CD4-positive, alpha-beta T cell treated with Interleukin-12 subunit alpha and Interleukin-12 subunit beta, for 1 hour (primary cell): ENCODE data around the gene PLA2G12B.
"Not testable (repeated sequence)": the region's sequence is repeated elsewhere in the genome, so short reads cannot be mapped to it uniquely, and the experiment has no call there.

Source experiments
- DNase-seq: peaks from one replicate; pipeline ENCODE4 v3.0.0-alpha.2; 2020

Gene PLA2G12B, protein sequence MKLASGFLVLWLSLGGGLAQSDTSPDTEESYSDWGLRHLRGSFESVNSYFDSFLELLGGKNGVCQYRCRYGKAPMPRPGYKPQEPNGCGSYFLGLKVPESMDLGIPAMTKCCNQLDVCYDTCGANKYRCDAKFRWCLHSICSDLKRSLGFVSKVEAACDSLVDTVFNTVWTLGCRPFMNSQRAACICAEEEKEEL

DNA sequence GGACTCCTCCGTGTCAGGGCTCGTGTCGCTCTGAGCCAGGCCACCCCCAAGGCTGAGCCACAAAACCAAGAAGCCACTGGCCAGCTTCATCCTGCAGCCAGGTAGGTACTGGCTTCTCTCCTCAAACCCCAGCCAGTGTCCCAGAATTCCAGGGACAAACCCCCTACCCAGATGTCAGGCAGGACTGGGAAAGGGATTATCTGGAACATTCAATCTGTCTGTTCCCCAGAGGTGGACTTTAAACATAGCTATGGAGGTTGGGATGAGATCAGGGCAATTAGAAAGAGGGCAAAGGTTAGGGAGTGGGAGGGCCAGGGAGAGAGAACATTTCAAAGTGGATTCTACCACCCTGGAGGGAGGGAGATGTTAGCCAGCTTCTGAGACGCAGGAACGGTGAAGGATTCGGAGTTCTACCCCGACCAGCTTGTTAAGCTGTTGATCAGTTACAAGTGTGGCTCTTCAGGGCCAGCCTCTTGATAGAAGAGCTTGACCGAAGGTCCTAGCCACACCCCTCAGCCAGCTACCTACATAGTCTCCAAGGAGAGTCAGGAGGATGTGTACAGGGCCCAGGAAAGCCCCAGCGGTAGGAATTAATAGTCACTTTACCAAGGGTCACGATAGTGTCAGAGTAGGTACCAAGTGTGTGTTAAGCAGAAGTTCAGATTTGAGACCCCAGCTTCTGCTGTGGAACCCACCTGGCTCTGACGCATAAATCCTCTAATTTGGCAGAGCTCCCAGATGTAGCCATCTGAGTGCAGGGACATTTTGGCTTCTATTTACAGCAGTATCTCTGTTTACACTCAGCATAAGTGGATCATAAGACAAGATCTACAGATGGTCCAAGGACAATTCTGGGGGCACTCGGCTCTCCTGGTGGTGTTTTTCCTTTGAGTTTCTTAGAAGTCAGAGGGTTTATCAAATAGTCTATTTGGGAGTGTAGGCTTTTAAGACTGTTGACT lies at the start of gene PLA2G12B:
PLA2G12B (minus strand) TSS at position 211 of the 959 bp plus-strand sequence; CDS start at position 90, 121 bp downstream.
- DNase-seq, result no peak

DNA sequence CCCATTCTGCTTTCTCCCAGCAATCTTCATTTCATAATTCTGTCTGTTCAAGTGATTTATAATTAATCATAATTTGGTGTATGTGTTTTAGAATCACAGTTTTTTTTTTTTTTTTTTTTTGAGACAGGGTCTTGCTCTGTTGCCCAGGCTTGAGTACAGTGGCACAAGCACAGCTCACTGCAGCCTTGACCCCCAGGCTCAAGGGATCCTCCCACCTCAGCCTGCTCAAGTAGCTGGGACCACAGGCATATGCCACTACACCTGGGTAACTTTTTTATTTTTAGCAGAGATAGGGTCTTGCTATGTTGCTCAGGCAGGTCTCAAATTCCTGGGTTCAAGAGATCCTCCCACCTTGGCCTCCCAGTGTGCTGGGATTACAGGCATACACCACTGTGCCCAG lies 49.2 kb upstream of the PLA2G12B start:
- no peak for DNase-seq

DNA sequence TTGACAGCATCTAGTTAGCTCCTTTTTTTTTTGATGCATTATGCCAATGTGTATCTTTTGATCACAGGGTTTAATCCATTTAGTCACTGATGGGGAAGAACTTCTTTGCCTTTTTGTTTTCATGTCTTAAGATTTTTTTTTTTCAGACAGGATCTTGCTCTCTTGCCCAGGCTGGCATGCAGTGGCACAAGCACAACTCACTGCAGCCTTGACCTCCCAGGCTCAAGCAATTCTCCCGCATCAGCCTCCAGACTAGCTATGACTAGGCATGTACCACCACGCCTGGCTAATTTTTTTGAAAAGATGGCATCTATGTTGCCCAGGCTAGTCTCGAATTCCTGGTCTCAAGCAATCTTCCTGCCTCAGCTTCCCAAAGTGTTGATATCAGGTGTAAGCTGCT lies 46.4 kb upstream of the PLA2G12B start:
- DNase-seq, result no peak

DNA sequence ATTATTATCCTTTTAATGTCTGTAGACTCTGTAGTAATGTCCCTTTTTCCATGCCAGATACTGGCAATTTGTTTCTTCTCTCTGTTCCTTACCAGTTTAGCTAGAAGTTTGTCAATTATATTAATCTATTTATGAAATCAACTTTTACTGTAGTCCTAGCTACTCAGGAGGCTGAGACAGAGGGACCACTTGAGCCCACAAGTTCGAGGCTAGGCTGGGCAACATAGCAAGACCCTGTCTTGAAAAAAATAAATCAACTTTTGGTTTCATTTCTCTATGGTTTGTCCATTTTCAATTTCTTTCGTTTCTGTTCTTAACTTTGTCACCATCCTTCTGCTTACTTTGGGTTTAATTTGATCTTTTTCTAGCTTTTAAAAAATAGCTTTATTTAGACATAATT lies 42.5 kb upstream of the PLA2G12B start:
- DNase-seq, result no peak

DNA sequence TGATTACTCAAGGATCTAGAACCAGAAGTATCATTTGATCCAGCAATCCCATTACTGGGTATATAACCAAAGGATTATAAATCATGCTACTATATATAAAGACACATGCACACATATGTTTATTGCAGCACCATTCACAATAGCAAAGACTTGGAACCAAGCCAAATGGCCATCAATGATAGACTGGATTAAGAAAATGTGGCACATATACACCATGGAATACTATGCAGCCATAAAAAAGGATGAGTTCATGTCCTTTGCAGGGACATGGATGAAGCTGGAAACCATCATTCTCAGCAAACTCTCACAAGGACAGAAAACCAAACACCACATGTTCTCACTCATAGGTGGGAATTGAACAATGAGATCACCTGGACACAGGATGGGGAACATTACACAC lies 40.9 kb upstream of the PLA2G12B start:
- DNase-seq, result not testable (repeated sequence)

DNA sequence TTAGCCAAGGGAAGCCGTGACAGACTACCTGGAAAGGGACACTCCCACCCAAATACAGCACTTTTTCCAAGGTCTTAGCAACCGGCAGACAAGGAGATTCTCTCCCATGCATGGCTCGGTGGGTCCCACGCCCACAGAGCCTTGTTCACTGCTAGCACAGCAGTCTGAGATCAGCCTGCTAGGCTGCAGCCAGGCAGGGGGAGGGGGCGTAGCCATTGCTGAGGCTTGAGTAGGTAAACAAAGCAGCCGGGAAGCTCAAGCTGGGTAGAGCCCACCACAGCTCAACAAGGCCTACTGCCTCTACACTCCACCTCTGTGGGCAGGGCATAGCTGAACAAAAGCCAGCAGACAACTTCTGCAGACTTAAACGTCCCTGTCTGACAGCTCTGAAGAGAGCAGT lies 35.2 kb upstream of the PLA2G12B start:
- not testable (repeated sequence) for DNase-seq

DNA sequence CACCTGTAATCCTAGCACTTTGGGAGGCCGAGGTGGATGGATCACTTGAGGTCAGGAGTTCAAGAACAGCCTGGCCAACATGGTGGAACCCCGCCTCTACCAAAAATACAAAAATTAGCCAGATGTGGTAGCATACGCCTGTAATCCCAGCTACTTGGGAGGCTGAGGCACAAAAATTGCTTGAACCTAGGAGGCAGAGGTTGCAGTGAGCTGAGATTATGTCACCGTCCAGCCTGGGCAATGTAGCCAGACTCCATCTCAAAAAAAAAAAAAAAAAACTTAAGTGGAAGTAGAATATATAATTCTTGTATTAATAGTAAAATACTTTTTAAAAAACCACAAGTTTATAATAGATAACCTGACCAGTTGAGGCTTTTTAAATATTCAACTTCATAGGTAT lies 30.0 kb upstream of the PLA2G12B start:
- not testable (repeated sequence) for DNase-seq

DNA sequence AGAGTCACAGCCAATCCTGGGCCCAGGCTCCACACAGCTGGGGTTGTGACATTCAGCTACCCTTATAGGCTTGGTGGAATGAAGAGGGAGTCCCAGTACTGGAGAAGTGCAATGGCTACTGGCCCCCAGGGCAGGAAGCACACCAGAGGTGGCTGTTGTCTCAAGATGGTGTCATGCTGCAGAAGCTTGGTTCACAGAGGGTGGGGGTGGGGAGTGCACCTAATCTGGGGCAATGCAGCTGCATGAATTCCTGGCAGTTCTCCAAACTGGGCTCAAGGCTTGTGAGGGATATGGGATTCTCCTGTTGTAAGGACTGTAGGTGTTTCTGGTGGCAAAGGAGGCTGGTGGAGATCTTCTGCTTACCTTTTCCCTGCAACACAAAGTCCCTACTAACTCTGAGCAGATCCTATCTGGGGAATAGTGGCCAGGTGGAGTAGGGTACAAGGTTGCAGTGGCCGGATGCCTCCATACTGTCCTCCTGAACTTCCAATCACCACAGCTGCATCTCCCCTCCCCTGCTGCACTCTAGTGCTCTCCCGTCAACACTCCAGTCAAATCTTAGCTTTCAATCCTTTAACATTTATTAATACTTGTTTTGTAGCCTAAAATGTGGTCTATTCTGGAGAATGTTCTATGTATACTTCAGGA lies 27.4 kb upstream of the PLA2G12B start:
- no peak for DNase-seq

DNA sequence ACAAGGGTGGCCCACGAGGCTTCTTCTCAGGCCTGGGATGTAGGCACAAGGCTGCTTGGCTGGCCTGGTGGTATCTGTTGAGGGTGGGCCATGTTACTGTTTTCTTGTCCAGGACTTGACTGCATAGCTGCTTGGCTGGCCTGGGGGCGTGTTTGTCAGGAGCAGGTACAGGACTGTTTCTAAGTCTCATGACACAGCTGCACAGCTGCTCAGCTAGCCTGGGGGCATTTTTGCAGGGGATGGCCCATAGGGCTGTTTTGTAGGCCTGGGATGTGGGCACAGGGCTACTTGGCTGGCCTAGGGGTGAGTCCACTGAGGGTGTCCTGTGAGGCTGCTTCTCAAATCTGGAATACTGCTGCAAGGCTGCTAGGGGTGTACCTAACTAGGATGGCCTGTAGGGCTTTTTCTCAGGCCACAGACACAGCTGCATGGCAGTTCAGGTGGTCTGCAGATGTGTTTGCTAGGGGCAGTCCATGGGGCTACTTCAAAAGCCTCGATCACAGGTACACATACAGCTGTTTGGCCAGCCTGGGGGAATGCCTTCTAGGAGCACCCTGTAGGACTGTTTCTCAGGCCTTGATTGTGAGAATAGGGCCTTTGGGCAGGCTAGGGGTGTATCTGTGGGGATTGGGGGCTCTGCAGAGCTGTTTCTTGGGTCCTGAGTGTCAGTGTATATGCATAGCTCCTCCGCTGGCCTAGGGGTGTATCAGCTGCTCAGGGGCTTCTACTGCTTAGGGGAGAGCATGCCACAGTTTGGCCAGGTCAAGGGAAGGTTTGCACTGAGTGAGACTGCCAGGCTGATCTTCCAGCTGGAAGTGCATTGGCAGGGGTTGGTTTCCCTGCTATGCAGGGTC lies 26.6 kb upstream of the PLA2G12B start:
- no peak for DNase-seq

DNA sequence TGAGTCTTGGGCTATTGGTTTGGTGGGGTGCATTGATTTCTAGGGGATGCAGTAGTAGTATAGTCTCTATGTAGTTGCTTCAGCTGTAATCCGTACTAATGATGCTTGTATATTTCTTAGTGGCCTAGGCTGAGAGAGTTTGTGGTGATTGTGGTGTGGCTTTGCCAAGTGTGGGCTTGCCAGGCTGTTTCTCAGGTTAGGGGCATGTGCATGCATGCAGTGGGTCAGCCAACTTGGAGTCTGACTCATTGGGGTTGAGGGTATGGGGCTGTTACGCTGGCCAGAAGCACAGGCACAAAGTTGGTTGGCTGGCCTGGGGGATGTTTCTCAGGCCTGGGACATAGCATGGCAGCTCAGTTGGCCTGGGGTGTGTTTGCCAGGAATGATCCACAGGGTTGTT lies 25.7 kb upstream of the PLA2G12B start:
- DNase-seq, result no peak

DNA sequence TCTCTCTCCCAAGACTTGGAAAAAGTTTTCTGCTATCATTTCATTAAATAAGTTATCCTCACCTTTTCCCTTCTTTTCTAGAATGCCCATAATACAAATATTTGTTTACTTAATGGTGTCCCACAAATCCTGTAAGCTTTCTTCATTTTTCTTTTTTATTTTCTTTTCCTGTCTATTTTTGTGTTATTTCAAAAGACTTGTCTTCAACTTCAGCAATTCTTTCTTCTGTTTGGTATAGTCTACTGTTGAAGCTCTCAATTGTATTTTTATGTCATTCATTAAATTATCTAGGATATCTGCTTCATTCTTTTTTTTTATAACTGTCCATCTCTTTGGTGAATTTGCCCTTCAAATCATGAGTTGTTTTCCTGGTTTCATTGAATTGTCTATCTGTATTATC lies 25.1 kb upstream of the PLA2G12B start:
- DNase-seq, result no peak

DNA sequence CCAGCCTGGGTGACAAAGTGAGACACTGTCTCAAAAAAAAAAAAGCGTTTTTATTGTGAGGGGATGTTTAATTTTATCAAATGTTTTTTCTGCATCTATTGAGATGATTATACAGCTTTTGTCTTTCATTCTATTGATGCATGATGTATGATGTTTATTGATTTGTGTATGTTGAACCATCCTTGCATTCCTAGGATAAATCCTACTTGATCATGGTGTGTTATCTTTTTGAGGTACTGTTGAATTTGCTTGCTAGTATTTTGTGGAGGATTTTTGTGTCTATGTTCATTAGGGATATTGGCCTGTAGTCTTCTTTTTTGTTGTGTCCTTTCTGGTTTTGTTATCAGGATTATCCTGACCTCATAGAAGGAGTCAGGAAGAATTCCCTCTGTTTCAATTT lies 22.3 kb upstream of the PLA2G12B start:
- DNase-seq, result no peak

DNA sequence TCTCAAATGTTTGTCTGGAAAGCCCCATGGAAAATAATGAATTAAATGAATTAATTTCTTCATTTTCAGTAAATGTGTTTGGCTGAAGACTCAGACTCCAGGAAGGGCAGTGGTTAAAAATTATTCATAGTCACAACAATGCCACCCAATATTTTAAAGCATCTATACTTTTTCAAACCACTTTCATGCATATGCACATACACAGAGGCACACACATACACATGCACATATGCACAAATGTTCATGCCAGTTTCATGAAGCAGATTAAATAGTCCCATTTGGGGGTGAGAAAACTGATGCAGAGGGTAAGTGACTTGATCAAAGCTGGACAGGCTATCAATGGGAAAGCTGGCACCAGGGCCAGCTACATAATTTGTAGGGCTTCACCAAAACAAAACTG lies 1.4 kb upstream of the PLA2G12B start:
- no peak for DNase-seq

DNA sequence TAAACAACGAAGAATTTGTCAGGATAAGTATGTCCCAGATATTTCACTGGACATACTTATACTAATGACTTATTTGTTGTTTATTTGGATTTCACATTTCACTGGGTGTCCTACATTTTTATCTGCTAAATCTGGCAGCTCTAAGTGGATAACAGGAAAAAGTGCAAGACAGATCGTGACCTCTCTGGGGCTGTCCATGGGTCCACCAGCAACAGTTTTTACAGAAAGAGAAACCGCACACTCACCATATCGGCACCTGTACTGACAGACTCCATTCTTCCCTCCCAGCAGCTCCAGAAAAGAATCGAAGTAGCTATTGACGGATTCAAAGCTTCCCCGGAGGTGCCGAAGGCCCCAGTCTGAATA lies 393 bp downstream of the PLA2G12B start:
- DNase-seq, result no peak

DNA sequence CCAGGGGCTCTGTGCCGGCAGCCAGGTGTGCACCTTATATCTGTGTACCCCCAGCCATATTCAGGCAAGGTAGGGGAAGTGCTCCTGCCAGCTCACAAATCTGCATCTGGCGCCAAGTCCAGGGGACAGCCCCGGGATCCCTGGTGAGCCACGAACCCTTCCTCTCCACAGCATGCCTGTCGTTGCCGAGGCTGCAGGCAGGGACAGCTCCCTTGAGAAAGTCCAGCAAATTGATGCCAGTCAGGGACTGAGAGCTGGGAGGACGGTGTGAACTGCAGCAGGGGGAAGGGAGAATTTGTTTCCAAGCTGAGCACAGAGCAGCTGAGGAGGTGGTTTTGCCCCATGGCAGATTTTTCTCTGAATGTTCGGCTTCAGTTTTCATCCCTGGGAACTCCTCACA lies 919 bp downstream of the PLA2G12B start:
- DNase-seq, result no peak

DNA sequence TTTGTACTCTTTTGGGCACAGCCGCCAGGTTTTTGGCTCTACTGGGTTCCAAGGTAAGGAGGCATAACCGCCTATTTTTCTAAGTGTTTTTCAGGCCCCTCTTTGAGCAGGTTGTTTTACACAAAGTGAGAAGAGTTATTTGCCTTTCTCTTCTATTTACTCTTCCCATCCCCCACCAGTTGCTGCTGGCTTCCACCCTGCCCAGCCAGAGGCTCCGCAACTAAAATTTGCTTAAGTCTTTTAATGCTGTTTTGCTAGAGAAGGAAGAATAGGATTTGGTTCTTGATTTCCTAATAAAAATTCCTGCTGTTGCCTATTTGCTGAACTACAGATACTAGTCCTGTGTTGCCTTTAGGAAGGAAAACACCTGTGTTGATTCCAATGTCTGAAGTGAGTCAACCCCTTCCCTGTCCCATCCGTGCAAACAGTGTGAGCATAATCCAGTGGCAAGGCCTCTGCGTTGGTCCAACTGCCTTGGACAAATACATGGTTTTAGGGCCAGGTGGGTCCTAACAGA lies 1.9 kb downstream of the PLA2G12B start:
- DNase-seq, result no peak

DNA sequence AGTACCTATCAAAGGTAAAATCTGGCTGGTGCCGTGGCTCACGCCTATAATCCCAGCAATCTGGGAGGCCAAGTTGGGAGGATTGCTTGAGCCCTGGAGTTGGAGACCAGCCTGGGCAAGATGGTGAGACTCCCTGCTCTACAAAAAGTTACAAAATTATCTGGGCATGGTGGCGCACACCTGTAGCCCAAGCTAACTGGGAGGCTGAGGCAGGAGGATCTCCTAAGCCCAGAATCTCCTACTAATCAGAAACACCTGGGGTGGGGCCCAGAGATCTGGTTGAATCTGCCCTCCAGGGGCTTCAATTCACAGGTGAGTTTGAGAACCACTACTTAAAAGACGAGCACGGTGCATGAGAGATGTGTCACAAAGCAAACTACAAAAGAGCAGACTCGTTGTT lies 2.4 kb downstream of the PLA2G12B start:
- no peak for DNase-seq

DNA sequence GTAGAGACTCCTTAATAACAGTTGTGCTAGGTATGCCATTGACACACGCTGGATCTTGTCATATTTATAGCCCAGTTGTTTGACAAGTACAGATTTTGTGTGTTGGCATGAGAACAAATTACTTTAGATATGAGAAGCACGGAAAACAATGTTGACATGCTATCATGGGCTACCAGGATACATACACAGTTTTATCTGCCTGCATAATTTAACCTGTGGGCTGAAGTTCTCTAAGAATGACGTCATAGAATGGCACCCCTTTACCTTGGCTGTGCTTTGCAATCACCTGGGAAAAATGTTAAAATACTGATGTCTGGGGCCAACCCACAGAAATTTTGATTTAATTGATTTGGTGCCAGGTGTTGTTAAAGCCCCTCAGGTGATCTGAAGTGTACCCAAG lies 2.8 kb downstream of the PLA2G12B start:
- DNase-seq, result no peak

DNA sequence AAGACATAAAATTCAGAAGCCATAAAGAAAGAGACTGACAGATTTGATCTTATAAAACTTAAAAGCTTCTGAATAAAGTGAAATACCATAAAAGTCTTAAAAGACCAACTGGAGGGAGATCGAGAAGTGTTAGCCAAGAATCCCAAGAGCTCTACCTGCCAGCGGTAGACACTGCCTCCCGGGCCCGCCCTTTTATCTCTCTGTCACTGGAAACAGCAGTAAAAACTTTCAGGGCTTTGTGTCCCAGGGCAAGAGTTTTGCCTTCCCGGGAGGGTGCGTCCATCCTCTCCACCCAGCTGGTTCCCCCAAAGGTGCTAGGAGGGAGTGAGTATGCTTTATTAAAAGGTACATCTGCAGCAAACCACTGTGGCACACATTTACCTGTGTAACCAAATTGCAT lies 5.8 kb downstream of the PLA2G12B start:
- no peak for DNase-seq

DNA sequence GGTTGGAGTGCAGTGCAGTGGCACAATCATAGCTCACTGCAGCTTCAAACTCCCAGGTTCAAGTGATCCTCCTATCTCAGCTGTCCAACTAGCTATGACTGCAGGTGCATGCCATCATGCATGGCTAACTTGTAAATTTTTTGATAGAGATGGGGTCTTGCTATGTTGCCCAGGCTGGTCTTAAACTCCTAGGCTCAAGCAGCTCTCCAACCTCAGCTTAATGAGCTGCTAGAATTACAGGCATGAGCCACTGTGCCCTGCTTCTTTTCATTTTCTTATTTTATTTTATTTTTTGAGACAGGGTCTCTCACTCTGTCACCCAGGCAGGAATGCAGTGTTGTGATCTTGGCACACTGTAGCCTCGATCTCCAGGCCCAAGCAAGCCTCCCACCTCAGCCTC lies 7.6 kb downstream of the PLA2G12B start:
- DNase-seq, result no peak

DNA sequence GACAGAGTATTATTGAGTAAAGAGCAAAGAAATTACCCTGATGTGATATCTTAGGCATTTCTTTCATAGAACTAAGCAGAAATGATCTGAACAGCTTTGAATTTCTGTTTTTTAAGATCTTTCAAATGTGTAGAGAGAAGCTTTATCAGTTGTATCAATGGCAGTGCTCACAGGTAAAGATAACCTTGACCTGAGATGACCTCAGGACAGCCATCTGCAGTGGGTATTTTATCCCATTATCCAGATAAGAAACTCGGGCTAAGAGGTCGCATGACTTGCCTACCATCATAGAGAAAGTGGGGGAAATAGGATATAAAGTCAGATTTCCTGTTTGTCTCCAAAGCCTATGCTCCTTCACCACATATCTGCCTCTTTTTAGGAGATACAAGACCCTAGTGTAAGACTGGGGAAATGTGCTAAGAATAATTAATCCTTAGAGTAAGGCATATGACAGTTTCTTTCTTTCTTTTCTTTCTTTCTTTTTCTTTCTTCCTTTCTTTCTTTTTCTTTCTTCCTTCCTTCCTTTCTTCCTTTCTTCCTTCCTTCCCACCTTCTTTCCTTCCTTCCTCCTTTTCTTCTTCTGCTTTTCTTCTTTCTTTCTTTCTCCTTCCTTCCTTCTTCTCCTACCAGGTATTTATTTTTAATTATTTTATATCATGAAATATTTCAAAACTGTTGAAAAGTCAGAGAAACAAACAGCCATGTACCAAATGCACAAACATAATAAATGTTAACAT lies 10.9 kb downstream of the PLA2G12B start:
- DNase-seq, result no peak

DNA sequence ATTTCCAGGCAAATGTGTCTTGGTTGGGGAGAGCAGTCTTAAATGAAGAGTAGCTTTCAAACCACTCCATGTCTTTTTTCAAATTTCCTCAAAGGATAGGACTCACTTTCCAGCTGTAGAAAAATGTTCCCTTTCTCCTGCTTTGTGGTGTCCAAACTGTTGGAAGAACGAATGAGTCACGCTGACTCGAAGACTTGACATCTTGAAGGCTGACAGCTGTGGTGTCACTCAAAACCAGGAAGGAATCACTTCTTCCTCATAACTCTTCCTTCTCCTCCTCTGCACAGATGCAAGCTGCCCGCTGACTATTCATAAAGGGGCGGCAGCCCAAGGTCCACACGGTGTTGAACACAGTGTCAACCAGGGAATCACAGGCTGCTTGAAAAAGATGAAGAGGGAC lies 19.2 kb downstream of the PLA2G12B start:
- no peak for DNase-seq
